ENCODE measurements around the gene COQ8A.
"Not testable (repeated sequence)": the region's sequence is repeated elsewhere in the genome, so short reads cannot be mapped to it uniquely, and the experiment has no call there.

COQ8A gene

DNA sequence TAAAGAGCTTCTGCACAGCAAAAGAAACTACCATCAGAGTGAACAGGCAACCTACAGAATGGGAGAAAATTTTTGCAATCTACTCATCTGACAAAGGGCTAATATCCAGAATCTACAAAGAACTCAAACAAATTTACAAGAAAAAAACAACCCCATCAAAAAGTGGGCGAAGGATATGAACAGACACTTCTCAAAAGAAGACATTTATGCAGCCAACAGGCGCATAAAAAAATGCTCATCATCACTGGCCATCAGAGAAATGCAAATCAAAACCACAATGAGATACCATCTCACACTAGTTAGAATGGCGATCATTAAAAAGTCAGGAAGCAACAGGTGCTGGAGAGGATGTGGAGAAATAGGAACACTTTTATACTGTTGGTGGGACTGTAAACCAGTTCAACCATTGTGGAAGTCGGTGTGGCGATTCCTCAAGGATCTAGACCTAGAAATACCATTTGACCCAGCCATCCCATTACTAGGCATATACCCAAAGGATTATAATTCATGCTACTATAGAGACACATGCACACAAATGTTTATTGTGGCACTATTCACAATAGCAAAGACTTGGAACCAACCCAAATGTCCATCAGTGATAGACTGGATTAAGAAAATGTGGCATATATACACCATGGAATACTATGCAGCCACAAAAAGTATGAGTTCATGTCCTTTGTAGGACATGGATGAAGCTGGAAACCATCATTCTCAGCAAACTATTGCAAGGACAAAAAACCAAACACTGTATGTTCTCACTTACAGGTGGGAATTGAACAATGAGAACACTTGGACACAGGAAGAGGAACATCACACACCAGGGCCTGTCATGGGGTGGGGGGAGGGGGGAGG, 10.6 kb upstream of the COQ8A start:
- not testable (repeated sequence) for DNase-seq

DNA sequence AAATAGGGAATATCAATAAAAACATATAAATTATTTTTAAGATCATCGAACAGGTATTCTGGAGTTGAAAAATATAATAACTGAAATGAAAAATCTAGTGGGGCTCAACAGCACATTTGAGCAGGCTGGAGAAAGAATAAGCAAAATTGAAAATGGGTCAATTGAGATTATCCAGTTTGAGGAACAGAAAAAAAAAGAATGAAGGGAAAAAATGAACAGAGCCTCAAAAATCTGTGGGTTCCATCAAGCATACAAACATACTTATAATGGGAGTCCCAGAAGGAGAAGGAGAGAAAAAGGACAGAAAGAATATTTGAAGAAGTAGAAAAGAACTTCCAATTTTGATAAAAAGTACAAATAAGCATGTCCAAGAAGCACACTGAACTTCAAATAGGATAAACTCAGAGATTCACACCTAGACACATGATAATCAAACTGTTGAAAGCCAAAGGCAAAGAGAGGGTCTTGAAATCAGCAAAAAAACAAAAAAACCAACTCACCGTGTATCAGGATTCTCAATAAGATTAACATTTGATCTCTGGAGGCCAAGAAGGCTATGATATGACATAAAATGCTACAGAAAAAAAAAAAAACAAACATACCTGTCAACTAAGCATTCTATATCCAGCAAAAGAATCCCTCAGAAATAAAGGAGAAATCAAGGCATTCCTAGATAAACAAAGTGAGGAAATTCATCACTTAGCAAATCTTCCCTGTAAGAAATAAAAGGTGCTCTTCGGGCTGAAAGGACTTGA, 5.4 kb upstream of the COQ8A start:
- DNase-seq: no peak

DNA sequence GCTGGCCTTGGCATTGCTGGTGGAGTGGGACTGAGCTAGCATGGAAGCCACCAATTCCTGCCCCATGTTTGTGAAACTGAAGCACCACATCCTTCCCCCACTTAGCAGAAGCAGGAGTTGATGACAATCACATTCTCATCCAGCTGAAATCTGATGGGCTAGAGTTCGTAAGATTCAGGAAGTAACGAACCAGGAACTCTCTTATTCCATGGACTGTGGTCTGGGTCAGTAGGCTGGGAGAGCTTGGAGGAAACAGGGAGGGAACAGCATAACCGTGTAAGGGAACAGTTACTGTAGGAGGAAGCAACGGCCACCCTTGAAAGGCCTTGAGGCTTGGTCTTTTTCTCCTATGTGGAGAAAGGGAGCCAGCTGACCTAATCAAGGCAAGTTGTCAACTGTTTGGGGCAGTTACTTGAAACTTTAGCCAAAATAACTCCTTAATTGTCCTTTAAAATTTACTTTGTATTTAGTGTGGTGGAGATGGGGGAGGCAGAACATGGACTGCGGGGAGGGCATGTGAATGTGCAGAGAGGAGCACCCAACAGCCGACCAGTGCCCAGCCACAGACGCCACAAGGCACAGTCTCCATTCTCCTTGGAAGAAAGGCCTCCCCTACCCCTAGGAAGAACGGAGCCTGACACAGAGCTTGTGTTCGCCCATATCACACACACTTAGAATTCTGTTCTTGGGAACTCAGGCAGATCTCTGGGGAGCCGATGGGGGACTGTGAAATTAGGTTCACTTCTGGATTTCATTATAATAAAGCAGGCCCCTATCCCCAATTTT, 2.0 kb upstream of the COQ8A start:
- peak; percentile 56 for DNase-seq

DNA sequence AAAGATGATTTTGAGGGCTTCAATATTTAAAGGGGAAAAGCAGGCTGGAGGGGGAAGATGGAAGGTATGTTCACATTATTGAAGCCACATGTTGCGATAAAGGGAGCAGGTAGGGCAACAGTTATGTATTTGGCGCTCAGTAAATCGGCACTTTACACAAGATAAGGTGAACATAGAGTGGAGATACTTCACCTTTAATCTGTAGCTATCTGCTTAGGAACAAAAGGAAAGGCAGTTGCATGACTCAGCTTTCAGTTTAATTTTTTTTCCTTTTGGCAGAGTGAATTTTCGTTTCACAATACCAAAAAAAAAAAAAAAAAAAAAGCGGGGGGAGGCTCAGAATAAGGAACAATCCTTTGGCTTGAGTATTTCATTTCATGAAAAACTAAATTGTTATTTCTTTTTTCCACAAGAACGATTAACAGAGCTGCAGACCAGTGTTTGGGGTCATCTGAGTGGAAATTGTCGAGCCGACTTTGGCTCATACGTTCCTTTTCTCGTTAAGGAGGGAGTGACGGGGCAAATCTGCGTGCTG, 1.1 kb upstream of the COQ8A start:
- no peak for DNase-seq

DNA sequence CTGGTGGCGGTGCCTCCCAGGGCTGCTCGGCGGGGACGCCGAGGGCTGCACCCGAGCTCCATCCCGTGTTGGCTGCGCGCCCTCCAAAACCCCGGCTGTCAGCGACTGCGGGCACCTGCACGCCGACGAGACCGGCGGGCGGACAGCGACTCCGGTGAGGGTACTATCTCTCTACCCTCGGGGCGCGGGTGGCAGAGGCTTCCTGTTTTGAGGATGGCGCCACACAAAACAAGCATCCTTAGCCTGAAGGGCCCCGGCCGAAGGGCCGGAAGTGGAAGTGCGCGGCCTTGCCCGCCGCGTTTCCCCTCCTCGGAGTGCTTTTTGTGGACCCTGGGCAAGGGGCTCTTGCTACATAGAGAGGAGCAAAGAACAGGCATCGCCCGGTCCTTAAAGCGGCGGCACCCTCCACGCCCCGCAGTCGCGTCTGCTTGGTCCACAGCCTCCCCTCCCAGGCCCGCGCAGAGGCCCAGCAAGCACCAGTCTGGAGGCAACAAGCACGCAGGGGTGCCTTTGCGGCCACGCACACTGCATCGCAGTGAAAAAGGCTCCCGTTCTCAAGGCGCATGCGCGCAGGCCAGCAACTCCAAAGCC, 561 bp upstream of the COQ8A start:
- DNase-seq: peak; percentile 88

DNA sequence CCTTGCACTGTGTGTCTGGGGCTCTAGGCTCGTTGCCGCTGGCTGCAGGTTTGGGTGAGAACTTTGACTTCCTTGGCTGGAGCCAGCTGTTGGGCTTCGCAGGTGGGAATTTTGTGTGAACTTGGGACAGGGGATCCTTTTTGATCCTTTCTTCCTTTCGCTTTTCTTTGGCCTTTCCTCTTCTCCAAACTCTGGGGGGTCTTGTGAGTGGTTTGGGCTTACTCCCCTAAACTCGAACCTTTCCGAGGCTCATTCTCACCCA, 643 bp downstream of the COQ8A start:
- no peak for DNase-seq

DNA sequence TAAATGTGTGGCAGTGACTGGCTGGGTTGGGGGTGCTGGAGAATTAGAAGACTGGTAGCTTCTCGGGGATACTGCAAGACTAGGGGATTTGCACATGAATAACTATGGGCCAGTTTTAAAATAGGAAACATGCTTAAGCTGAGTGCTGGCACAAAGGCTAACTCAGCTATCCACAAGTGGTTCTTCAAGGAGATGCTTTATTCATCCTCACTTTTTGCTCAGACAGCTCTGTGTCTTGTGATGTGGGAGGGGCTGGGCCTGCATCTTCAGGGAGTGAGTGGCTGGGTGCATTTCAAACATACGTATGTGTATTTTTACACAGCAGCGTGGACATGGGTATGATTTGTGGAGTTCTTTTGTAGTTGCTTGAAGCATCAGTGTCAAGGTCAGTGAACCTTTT, 2.3 kb downstream of the COQ8A start:
- DNase-seq: no peak

DNA sequence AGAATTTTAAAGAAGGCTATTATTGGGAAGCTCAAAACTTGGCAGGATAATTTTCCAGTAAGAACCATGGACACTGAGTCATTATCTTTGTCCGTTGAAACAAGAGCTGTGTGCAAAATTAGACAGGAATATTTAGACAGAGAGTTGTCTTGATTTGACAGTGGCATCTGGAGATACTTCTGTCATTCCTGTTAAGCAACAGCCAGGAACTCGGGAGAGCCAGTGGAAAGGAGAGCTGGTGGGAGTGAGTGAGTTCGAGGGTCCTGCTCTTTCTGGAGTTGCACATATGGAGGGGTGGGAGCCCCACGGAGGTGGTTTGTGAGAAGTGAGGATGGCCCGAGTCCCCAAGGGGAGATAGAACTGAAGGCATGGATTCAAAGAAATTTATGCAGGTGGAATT, 3.1 kb downstream of the COQ8A start:
- DNase-seq: peak; percentile 38

DNA sequence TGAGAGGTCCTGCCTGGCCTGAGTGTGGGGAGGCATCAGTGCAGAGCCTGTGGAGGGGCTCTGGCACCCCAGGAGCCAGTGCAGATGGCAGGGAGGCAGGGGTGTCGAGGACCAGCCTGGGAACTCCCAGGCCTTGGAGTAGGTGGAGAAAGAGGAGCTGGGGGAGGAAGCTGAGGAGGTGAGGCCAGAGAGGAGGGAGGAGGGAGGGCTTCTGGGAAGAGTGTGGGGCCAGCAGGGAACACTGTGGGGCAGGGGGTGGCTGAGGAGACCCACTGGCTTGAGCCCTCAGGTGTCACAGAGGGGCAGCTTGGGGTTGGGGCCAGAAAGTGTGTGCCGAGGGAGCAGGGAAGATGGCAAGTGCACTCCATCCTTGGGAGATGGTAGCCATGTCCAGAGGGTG, 3.8 kb downstream of the COQ8A start:
- no peak for DNase-seq

DNA sequence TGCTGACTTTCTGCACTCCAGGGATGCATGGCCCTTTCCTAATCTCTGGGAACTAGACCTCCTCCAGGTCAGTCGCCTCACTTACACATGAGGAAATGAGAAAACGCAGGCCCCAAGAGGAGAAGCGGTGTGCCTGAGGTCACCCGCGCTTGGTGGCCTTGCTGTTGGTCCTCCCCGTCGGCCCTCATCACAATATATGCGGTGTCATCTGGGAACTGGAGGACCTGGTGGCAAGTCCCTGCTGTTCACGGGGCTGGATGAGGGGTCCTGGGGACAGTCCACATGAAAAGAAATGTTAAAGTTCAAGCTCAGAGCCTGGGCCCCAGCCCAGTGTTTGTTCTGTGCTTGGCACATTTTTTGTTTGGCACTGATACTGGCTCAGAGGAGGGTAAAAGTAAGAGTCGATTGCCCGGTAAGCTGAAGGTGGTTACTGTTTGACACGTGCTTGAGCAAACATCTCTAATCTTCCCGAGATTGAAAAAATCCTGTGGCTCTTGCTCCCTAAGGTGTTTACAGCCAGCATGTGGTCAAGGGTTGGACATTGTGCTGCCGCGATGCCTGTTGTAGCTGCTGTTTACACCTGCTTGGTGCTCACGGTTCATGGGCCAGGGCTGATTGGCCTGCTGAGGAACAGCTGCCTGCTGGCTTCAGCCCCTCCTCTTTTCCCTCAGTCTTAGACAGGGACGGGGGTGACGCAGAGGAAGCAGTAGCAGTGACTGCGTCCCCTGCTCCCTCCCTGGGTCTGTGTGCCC, 5.2 kb downstream of the COQ8A start:
- peak; percentile 53 for DNase-seq

DNA sequence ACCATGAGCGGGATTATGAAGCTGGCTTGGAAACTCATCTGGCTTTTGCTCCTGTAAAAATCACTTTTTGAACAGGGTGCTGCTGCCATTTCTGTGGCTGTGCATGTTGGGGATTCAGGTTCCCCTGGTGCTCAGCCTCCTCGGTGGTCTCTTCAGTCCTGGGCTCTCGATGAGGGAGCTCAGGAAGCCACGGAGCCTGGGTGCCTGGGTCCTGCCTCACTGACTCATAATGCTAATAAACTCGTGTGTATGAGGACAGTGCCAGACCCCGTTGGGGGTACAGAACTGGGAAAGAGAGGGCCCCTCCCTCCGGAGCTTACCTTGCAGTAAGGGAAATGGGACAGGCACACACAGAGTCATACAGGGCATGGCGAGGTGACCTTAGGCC, 5.8 kb downstream of the COQ8A start:
- no peak for DNase-seq

DNA sequence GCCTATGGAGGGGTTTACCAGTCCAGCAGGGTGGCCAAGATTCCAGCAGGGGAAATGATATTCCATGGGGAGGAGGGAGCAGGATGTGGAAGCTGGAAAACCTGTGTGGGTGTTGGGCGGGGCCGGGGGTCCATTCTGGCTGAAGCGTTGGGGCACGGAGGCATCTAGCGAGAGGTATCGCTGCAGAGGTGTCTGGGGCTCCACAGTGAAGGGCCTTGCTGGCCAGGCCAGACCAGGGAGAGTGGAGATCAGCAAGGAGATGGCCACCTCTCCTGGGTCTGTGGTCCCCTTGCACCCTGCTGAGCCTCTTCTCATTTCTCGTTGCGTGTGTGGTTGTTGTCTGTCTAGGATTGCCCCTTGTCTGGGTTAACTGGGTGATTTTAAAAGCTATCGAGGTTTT, 6.2 kb downstream of the COQ8A start:
- no peak for DNase-seq

DNA sequence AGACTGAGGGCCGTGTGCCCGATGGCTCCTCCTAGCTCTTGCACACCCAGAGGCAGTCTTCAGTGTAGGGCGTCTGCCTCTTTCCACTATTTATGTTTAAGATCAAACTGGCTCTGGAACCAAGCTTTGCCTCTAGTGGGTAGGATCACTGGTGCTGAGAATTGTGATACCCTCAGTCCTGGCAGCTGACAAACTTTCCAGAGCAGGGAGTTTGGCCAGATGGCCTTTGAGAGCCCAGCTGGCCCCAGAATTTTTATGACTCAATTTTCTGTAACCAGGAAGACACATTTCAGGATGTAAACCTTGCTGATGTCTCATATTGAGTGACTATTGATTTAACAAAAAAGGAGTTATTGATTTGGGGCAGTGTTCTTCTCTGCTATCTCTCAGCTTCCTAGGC, 6.7 kb downstream of the COQ8A start:
- DNase-seq: no peak

DNA sequence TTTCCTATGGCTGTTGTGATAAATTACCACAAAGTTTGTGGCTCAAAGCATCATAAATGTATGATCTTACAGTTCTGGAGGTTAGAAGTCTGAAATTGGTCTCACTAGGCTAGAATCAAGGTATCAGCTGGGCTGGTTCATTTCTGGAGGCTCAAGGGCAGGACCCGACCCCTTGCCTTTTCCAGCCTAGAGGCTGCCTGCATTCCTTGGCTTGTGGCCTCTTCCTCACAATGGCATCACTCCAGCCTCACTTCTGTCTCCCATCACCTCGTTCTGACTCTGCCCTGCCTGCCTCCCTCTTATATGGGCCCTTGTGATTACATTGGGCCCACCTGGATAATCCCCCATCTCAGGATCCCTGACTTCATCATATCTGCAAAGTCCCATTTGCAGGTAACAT, 8.0 kb downstream of the COQ8A start:
- DNase-seq: no peak

DNA sequence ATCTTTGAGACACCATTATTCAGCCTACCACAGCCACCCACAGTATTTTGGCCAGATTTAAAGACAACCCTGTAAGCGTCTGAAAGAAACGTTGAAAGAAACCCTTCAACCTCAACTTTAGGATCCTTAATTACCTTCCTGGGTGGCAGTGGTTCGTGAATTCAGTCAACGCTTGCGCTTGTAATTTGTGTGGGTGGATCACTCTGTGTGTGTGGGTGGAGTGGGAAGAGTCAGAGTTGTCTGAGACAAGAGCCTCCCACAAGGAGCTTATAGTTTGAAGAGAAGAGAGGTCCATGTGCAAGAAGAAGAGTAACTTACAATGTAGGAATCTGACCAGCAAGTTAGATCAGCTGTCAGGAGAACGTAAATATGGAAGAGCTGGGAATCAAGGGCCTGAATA, 8.4 kb downstream of the COQ8A start:
- no peak for DNase-seq

DNA sequence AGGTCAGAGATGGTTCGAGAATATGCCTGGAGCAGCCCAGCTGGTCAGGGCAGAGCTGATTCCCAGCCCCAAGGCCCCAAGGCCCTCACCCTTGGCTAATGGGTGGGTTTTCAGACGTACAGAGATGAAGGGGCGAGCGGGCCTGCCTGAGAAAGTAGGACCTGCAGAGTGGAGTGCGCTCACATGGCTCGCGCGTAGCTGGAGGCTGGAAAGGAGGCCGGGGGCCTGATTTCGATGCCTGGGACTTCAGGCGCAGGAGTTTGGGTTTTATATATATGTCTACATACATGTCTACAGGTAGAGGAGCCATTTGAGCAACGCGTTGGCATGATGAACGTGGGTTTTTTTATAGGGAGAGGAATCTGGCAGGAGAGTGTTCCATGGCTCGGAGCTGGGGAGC, 8.9 kb downstream of the COQ8A start:
- DNase-seq: no peak

DNA sequence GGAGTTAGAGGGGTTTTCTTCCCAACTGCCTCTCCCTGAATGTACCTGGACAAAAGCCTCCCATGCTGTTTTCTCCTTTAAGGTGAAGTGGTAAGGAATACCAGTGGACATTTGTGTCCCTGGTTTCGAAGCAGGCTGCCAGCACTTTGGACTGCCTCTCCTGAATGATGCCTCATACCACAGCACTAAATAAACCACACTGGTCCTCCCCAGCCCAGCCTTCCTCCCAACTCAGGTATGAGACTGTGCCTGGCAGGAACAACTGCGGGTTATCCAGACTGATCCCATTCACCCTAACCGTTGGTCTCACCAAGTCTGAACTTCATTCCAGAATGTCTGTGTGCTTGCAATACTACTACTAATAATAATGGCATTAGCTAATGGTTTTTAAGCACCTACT, 9.3 kb downstream of the COQ8A start:
- DNase-seq: no peak

DNA sequence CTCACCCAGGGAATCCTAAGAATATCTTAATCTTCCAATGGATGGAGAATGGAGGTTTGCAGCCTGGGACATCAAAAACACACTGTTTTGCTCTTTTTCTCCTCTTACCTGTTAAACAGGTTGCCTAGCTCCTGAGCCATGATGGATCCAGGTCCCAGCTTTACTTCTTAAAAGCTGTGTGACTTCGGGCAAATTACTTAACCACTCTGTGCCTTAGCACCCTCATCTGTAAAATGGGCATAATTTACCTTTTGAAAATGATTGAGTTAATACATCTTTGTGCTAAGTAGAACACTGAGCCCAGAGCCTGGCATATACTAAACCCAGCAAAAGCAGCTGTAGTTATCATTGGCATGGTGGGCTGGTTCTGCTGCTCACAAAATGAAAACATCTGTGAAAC, 10.2 kb downstream of the COQ8A start:
- no peak for DNase-seq

DNA sequence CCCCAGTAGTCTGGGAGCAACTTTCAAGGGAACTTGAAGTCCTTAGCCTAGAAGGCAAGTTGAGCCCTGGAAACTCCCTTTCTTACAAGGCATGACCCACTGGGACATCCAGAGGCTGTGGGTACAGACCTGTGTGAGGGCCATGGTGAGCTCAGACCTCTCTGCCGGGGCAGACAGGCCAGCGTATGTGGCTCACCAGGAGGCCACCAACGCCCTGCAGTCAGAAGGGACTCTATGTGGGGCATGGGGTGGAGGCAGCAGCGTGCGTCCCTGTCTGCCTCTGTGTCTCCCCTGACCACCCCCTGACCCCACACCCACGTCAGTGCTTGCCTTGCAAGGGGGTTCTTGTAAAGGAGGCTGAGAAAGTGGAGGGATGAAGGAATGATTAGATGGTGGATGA, 10.8 kb downstream of the COQ8A start:
- peak; percentile 50 for DNase-seq

DNA sequence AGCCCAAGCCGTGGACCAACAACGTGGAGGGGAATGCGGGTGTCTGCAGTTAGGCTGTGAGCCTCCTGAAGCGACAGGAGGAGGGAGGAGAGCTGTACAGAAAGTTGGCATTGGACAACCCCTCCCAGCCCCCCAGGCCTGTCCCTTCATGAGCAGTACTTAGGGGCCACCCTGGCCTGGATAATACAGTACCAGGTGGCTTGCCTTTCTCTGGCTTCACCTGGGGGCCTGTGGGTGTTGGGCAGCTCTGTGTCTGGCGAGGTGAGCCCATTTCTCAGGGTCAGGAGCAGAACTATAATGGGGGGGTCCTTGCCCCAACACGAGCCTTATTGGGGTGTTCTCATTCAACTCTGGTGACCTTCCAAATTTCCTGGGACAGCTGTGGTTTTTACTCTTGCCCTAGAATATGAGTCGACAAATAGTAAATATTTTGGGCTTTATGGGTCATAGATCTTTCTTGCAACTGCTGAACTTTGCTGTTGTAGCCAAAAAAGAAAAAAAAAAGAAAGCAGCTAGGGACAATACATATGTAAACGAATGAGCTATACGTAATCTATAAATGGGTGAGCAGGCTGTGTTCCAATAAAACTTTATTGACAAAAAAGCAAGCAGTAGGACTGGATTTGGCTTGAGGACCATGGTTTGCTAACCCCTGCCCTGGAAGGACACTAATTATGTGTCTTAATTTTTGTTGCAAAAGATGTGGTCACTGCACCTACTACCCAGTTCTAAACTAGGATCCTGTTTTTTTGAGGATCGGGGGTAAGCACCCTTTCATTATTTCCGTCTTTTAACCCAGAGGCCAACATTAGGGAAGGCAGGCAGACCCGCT, 11.4 kb downstream of the COQ8A start:
- DNase-seq: peak; percentile 31

DNA sequence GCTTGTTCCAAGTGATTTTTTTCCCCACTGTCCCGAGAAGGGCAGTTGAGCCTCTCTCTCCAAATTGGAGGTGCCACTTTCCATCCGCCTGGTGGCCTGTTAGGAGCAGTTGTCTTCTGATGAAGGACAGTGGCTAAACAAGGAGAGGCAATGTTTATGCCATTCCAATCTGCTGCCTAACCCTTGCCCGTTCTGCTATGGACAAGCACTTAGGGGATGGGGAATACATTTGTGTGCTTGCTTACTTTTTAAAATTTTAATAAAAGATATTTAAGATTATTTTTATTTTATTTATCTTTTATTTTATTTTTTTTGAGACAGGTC, 12.0 kb downstream of the COQ8A start:
- DNase-seq: peak; percentile 37

All from activated effector memory CD4-positive, alpha-beta T cell treated with anti-CD3 and anti-CD28 coated beads, Interleukin-2, amount 50 U/mL, for 16 hours (primary cell).